CD4-positive, alpha-beta T cell (primary cell): ENCODE data around the gene TGFBR2. TPM values are rescaled to one million over a fixed set of nuclear protein-coding genes. Genes with fewer than 3 reads are reported as not detected.

ENCODE experiments used
- ATAC-seq: fragments of 200-7000 bp; cut with Tn5 transposase; one replicate; pipeline ENCODE4 v1.10.0; 2022; ENCODE audit warnings: mild to moderate bottlenecking; ENCODE audit not compliant: poor library complexity
- CTCF ChIA-PET: fragments of 350-600 bp; sonication (Branson Sonifier 250); formaldehyde crosslinking; loops from one replicate; lab custom pipeline; 2021; ENCODE audit warnings: antibody characterized with exemption, inconsistent platforms; lab: Charles Lee
- POLR2A ChIA-PET: fragments of 350-600 bp; sonication (Branson Sonifier 250); formaldehyde crosslinking; loops from one replicate; lab custom pipeline; 2021; ENCODE audit warnings: antibody characterized with exemption, inconsistent platforms; lab: Charles Lee
- DNase-seq, 14 experiments: peaks; one replicate each; pipeline ENCODE4 v3.0.0-alpha.2; 2013 to 2020; ENCODE audit warnings: mixed read lengths in 2 of 14
- H3K27ac ChIP-seq, 2 donors: one replicate each; pipeline versions ENCODE4 v1.5.1 to v1.7.0; 2013; ENCODE audit warnings: low read length in 2 of 2, low read depth in 1 of 2, mild to moderate bottlenecking in 1 of 2
- H3K27me3 ChIP-seq, 2 experiments: 1 replicate in 1 of 2; 2 replicates in 1 of 2; pipeline versions ENCODE4 v1.6.1 to v1.7.0; 2013; ENCODE audit warnings: low read length in 2 of 2, control low read depth in 1 of 2, mild to moderate bottlenecking in 1 of 2, moderate library complexity in 1 of 2; ENCODE audit not compliant: insufficient read depth in 2 of 2, control insufficient read depth in 1 of 2
- H3K36me3 ChIP-seq: one replicate; pipeline ENCODE4 v1.6.1; 2013; ENCODE audit warnings: low read length, control low read depth; ENCODE audit not compliant: insufficient read depth
- H3K4me1 ChIP-seq: one replicate; pipeline ENCODE4 v1.6.1; 2013; ENCODE audit warnings: low read length, control low read depth; ENCODE audit not compliant: insufficient read depth
- H3K4me3 ChIP-seq: one replicate; pipeline ENCODE4 v1.5.1; 2013; ENCODE audit warnings: mild to moderate bottlenecking, low read length, moderate library complexity
- H3K9me3 ChIP-seq, 2 experiments: 1 replicate in 1 of 2; 2 replicates in 1 of 2; pipeline versions ENCODE4 v1.6.1 to v1.7.0; 2013; ENCODE audit warnings: low read length in 2 of 2, mild to moderate bottlenecking in 2 of 2, control low read depth in 1 of 2, moderate library complexity in 1 of 2; ENCODE audit not compliant: control insufficient read depth in 1 of 2, insufficient read depth in 1 of 2
- H3K27ac Mint-ChIP-seq: one replicate; pipeline ENCODE4 v1.8.0; 2020; ENCODE audit warnings: mixed read lengths
- H3K27me3 Mint-ChIP-seq: one replicate; pipeline ENCODE4 v1.8.0; 2021; ENCODE audit warnings: mixed read lengths
- H3K36me3 Mint-ChIP-seq: one replicate; pipeline ENCODE4 v1.8.0; 2021; ENCODE audit warnings: low read depth, mixed read lengths
- H3K4me1 Mint-ChIP-seq: one replicate; pipeline ENCODE4 v1.8.0; 2021; ENCODE audit warnings: low read depth, mixed read lengths
- H3K4me3 Mint-ChIP-seq: one replicate; pipeline ENCODE4 v1.8.0; 2020; ENCODE audit warnings: mild to moderate bottlenecking, mixed read lengths
- H3K9me3 Mint-ChIP-seq: one replicate; pipeline ENCODE4 v1.8.0; 2020; ENCODE audit warnings: mixed read lengths
- intact Hi-C, 2 experiments: fragments of 100-400 bp; cut with DNase I in 1 of 2; cut with micrococcal nuclease in 1 of 2; formaldehyde crosslinking; loops; one replicate each; pipeline versions ENCODE4 v1.15.1 to v1.9.0; 2023 to 2025; cut with DNase I, micrococcal nuclease
- total RNA-seq, 174 experiments: library from RNA in 2 of 174; stranded (reverse) in 2 of 174; gene quantifications; one replicate each; pipeline ENCODE4 v1.2.3 and lab custom pipeline; 2021 to 2026
- TF ChIP-seq, protein P1 (sequence below): fragments of 200-600 bp; IDR thresholded peaks from one replicate; pipeline ENCODE4 v1.8.0; 2022; ENCODE audit warnings: antibody characterized with exemption, mild to moderate bottlenecking

The TGFBR2 gene
- total RNA-seq, 2 experiments from 2014 or later: 203 to 205 TPM

DNA sequence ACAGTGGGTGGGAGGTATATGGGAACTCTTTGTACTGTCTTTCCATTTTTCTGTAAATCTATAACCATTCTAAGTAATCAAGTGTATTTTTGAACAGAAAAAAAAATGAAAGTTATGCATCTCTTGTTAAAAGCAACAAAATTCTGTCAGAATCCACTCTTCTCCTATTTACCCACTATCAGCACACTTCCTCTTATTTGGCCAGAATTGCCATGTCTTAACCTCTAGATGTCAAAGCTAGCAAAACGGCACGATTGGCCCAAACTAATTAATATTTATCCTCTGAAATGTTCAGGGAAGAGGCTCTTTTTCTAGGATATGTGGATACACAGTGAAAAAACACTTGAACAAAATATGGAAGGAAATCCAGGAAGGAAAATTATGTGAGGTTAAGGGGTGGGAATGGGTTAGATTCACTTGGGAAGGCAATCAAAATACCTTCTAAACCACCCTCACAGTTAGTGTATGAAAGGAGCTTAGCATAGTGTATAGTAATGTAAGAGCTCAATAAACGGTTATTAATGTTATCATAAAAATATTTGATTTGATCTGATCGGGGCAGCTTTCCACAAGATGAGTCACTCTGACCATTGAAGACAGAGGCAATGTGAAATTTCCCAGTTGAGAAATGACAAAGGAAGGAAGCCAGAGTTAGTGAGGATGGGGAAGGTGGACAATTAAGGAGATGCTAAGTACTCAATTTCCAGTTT lies 20.1 kb upstream of the TGFBR2 start:
- Mint-ChIP-seq H3K9me3 (no peaks in the 10 kb centered on the region), H3K4me3 (no peak overlapping the region), H3K27me3 (no peaks in the 10 kb centered on the region), H3K36me3 (no peaks in the 10 kb centered on the region), H3K27ac (no peak overlapping the region), H3K4me1 (peaks cover 8% of the 10 kb centered on the region)
- Histone ChIP-seq H3K4me1 (no peaks in the 10 kb centered on the region), H3K36me3 (no peaks in the 10 kb centered on the region), H3K4me3 (no peak overlapping the region), H3K27ac (no peak overlapping the region), H3K27me3 (no peaks in the 10 kb centered on the region), H3K9me3 (peaks cover 0 to 1% of the 10 kb centered on the region in 2 experiments)
- intact Hi-C loops: no loop called here
- ChIA-PET POLR2A (no interaction called here), CTCF (interaction anchor here (1.8 kb wide), 1 partner anchor 10 kb away, joined by 3 read pairs; no protein-coding TSS in a partner anchor)
- TF ChIP-seq, protein P1, sequence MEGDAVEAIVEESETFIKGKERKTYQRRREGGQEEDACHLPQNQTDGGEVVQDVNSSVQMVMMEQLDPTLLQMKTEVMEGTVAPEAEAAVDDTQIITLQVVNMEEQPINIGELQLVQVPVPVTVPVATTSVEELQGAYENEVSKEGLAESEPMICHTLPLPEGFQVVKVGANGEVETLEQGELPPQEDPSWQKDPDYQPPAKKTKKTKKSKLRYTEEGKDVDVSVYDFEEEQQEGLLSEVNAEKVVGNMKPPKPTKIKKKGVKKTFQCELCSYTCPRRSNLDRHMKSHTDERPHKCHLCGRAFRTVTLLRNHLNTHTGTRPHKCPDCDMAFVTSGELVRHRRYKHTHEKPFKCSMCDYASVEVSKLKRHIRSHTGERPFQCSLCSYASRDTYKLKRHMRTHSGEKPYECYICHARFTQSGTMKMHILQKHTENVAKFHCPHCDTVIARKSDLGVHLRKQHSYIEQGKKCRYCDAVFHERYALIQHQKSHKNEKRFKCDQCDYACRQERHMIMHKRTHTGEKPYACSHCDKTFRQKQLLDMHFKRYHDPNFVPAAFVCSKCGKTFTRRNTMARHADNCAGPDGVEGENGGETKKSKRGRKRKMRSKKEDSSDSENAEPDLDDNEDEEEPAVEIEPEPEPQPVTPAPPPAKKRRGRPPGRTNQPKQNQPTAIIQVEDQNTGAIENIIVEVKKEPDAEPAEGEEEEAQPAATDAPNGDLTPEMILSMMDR: no peak
- ATAC-seq: no peak
- no peak for DNase-seq

DNA sequence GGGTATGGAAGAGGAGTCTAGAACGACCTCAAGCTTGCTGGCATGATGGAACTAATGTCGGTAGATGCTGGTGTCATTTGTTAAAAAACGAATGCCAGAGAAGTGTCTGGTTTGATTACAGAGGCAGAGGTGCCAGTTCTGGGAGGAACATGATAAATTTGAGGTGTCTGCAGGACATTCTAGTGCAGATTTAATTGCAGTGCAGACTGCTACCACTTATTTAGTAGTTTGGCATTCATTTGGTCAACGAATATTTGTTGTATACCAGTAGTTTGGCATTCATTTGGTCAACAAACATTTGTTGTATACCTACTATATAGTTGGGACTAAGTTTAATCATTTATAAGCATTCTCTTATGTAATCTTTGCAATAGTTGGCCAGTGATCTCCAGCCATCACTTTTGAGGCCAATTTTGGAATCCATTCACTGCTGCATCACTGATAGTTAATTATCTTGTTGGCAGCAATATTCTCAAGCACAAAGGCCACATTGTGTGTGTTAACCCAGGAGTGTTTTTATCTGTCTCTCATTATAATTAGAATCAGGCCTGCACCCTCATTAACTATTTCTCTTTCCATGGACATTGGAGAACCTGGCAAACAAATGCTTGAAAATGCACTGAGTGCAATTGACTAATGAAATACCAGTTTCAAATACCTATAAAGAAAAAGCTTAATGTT lies 19.5 kb upstream of the TGFBR2 start:
- Mint-ChIP-seq H3K27me3 (no peaks in the 10 kb centered on the region), H3K36me3 (no peaks in the 10 kb centered on the region), H3K4me3 (no peak overlapping the region), H3K4me1 (peaks cover 8% of the 10 kb centered on the region), H3K27ac (no peak overlapping the region), H3K9me3 (no peaks in the 10 kb centered on the region)
- intact Hi-C loops: no loop called here
- DNase-seq: no peak
- no peak for ATAC-seq
- no peaks in the 10 kb centered on the region for H3K4me1 ChIP-seq
- TF ChIP-seq, protein P1: no peak
- H3K36me3 ChIP-seq: no peaks in the 10 kb centered on the region
- H3K27ac ChIP-seq: no peak overlapping the region
- ChIA-PET CTCF (interaction anchor here (1.8 kb wide), 1 partner anchor 11 kb away, joined by 3 read pairs; no protein-coding TSS in a partner anchor), POLR2A (no interaction called here)
- peaks cover 0 to 4% of the 10 kb centered on the region in 2 experiments for H3K9me3 ChIP-seq
- H3K4me3 ChIP-seq: no peak overlapping the region
- no peaks in the 10 kb centered on the region for H3K27me3 ChIP-seq

DNA sequence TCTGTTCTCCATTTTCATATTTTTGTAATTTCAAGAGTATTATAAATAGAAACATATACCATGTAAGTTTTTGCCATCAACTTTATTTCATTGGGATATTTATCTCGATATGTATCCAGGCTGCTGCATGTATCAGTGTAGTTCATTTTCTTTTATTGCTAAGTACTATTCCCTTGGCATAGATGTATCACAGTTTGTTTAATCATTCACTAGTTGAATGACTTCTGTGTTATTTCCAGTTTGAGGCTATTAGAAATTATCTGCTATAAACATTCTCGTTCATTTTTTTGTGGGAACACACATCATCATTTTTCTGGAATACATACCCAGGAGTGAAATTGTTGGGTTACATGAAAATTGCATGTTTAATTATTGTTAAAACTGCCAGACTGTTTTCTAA lies 18.5 kb upstream of the TGFBR2 start:
- Histone ChIP-seq H3K27ac (no peak overlapping the region), H3K4me3 (no peak overlapping the region), H3K9me3 (peaks cover 0 to 4% of the 10 kb centered on the region in 2 experiments), H3K4me1 (no peaks in the 10 kb centered on the region), H3K36me3 (no peaks in the 10 kb centered on the region), H3K27me3 (no peaks in the 10 kb centered on the region)
- ATAC-seq (no peak), DNase-seq (no peak)
- Mint-ChIP-seq H3K4me1 (peaks cover 8% of the 10 kb centered on the region), H3K4me3 (no peak overlapping the region), H3K27ac (no peak overlapping the region), H3K9me3 (no peaks in the 10 kb centered on the region), H3K36me3 (no peaks in the 10 kb centered on the region), H3K27me3 (no peaks in the 10 kb centered on the region)
- ChIA-PET CTCF (no interaction called here), POLR2A (no interaction called here)
- TF ChIP-seq, protein P1: no peak
- intact Hi-C loops: no loop called here
